ENCODE results near the gene ARF1.

DNA sequence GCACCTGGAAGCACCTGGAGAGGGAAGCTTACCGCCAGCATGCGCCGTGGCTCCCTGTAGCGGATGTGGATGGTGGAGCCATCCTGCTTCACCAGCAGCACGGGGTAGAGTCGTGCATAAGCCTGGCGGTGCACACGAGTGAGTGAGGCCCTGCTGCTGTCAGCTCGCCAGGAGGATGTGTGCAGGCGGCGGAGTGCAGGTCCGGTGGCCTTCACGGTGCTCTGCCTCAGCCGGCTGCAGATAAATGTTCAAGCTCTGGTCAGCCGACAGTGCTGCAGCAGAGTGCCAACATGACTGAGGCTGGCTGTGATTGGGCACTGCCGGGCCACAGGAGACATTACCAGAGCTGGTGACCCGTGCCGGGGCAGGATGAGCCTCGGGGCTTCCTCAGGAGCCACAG lies 25.1 kb downstream of the ARF1 start:
- TF ChIP-seq, protein P1, sequence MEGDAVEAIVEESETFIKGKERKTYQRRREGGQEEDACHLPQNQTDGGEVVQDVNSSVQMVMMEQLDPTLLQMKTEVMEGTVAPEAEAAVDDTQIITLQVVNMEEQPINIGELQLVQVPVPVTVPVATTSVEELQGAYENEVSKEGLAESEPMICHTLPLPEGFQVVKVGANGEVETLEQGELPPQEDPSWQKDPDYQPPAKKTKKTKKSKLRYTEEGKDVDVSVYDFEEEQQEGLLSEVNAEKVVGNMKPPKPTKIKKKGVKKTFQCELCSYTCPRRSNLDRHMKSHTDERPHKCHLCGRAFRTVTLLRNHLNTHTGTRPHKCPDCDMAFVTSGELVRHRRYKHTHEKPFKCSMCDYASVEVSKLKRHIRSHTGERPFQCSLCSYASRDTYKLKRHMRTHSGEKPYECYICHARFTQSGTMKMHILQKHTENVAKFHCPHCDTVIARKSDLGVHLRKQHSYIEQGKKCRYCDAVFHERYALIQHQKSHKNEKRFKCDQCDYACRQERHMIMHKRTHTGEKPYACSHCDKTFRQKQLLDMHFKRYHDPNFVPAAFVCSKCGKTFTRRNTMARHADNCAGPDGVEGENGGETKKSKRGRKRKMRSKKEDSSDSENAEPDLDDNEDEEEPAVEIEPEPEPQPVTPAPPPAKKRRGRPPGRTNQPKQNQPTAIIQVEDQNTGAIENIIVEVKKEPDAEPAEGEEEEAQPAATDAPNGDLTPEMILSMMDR (IDR thresholded peaks at IDR 0.05; ENCODE audit: insufficient read depth, low read length, poor library complexity, severe bottlenecking), result no peak
- TF ChIP-seq EZH2phosphoT487 (conservative IDR thresholded peaks at IDR 0.05; ENCODE audit: low read length), result no peak

Measured in SU-DHL-6 (cell line).